HepG2 (cell line): ENCODE measurements around the gene PFN1. TPM values are rescaled to one million over a fixed set of nuclear protein-coding genes. Genes with fewer than 3 reads are reported as not detected.
A peak's percentile ranks its signal among the peaks of the same experiment; 100 is the strongest.

ENCODE experiments used
- FIP1L1 ChIP-seq: fragments of 200-400 bp; formaldehyde crosslinking; IDR thresholded peaks from 2 replicates; pipeline ENCODE4 v1.6.1; 2018; ENCODE audit warnings: low read depth, mild to moderate bottlenecking, low read length, moderate library complexity, borderline replicate concordance; ENCODE audit not compliant: insufficient read depth
- FOSL1 ChIP-seq: sonication (generic); formaldehyde crosslinking; IDR thresholded peaks from 2 replicates; pipeline ENCODE4 v1.9.0; 2021; ENCODE audit warnings: missing genetic modification reagents, borderline replicate concordance
- NR1H2 ChIP-seq: sonication (generic); formaldehyde crosslinking; IDR thresholded peaks from 2 replicates; pipeline ENCODE4 v1.8.1; 2022; ENCODE audit warnings: low read depth, missing genetic modification reagents, borderline replicate concordance
- TEAD2 ChIP-seq: sonication (generic); formaldehyde crosslinking; IDR thresholded peaks from 2 replicates; pipeline ENCODE4 v1.9.0; 2021; ENCODE audit warnings: missing genetic modification reagents
- ZNF652 ChIP-seq: IDR thresholded peaks from 2 replicates; pipeline ENCODE4 v1.6.1; 2016; ENCODE audit warnings: low read depth, borderline replicate concordance
- polyA plus RNA-seq, 8 experiments: library from polyadenylated mRNA; depleted of rRNA in 3 of 8; stranded (reverse) in 7 of 8; unstranded in 1 of 8; fragments of >200 nt; fragmentation: Illumina TruSeq in 4 of 8; extraction: Trizol in 4 of 8; gene quantifications; 2 replicates each; pipeline versions ENCODE4 v1.2.1 to v1.2.3, GENCODE V29; 2011 to 2016; ENCODE audit warnings: low read depth in 4 of 8, missing spikeins in 1 of 8, mixed read lengths in 1 of 8; ENCODE audit not compliant: insufficient read depth in 1 of 8
- total RNA-seq, 5 experiments: library from RNA; depleted of rRNA; stranded (reverse); fragments of >200 nt; fragmentation: Illumina TruSeq; extraction: Trizol; gene quantifications; 2 replicates each; pipeline ENCODE4 v1.2.3, GENCODE V29; 2016; ENCODE audit warnings: low read depth in 1 of 5
- TF ChIP-seq, protein P1 (sequence below): sonication (generic); formaldehyde crosslinking; conservative IDR thresholded peaks from 2 replicates; pipeline ENCODE4 v1.4.0; 2020; ENCODE audit warnings: missing genetic modification reagents
- TF ChIP-seq, protein P2 (sequence below): sonication (generic); formaldehyde crosslinking; IDR thresholded peaks from 2 replicates; pipeline ENCODE4 v1.4.0; 2020; ENCODE audit warnings: mild to moderate bottlenecking, missing genetic modification reagents
- TF ChIP-seq, protein P3 (sequence below): sonication (generic); formaldehyde crosslinking; IDR thresholded peaks from 2 replicates; pipeline ENCODE4 v1.4.0; 2020; ENCODE audit warnings: missing genetic modification reagents
- TF ChIP-seq, protein P4 (sequence below): sonication (generic); formaldehyde crosslinking; IDR thresholded peaks from 2 replicates; pipeline ENCODE4 v1.4.0; 2020; ENCODE audit warnings: mild to moderate bottlenecking, missing genetic modification reagents
- TF ChIP-seq, protein P5 (sequence below): IDR thresholded peaks from 2 replicates; pipeline ENCODE4 v1.6.1; 2012; ENCODE audit warnings: inconsistent platforms

Gene PFN1
- total and polyA plus RNA-seq, 2 of the 13 experiments (the other 11 are each of a cell fraction or from before 2014, with no cell fraction given) = 494 to 613 TPM

DNA sequence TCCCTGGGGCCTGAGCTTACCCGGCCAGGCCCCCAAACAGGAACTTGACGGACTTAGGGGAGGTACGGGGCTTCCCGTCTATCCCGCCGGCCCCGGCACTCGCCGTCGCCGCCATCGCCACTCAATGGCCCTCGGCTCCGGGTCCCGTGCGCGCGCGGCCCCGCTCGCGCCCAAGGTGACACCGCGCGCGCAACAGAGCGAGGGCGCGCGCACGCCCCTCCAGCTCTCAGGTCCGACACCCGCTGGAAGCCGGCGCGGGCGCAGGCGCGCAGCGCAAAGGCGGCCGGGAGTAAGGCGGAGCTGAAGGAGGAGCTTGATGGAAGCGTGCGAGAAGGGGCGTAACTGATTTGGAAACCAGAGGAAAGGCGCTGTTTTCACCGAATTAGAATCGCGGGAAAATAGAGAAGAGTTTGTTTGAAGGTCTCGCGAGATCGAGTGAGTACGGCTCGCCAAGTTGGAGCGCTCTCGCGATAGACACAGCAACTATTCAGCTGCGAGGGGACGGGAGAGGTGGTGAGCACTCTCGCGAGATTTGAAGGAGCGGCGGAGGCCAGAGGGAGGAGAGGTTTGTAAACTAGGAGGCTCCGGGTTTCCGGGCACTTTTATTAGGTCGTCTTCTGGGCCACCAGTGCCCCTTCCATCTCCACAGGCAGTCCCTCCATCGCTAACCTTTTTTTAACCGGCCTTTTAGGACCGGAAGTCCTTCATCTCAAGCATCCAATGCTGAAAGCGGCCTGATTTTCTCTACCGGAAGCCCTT is 8.4 kb downstream of the PFN1 start, which contains the start of the genes RNF167 and SLC25A11 (continued):
- TF ChIP-seq, protein P1, sequence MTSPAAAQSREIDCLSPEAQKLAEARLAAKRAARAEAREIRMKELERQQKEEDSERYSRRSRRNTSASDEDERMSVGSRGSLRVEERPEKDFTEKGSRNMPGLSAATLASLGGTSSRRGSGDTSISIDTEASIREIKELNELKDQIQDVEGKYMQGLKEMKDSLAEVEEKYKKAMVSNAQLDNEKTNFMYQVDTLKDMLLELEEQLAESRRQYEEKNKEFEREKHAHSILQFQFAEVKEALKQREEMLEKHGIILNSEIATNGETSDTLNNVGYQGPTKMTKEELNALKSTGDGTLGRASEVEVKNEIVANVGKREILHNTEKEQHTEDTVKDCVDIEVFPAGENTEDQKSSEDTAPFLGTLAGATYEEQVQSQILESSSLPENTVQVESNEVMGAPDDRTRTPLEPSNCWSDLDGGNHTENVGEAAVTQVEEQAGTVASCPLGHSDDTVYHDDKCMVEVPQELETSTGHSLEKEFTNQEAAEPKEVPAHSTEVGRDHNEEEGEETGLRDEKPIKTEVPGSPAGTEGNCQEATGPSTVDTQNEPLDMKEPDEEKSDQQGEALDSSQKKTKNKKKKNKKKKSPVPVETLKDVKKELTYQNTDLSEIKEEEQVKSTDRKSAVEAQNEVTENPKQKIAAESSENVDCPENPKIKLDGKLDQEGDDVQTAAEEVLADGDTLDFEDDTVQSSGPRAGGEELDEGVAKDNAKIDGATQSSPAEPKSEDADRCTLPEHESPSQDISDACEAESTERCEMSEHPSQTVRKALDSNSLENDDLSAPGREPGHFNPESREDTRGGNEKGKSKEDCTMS (CRISPR knock-in tag) = no peak
- TF ChIP-seq, protein P2, sequence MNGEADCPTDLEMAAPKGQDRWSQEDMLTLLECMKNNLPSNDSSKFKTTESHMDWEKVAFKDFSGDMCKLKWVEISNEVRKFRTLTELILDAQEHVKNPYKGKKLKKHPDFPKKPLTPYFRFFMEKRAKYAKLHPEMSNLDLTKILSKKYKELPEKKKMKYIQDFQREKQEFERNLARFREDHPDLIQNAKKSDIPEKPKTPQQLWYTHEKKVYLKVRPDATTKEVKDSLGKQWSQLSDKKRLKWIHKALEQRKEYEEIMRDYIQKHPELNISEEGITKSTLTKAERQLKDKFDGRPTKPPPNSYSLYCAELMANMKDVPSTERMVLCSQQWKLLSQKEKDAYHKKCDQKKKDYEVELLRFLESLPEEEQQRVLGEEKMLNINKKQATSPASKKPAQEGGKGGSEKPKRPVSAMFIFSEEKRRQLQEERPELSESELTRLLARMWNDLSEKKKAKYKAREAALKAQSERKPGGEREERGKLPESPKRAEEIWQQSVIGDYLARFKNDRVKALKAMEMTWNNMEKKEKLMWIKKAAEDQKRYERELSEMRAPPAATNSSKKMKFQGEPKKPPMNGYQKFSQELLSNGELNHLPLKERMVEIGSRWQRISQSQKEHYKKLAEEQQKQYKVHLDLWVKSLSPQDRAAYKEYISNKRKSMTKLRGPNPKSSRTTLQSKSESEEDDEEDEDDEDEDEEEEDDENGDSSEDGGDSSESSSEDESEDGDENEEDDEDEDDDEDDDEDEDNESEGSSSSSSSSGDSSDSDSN (CRISPR knock-in tag) = no peak; the same call in 1 of the 2 replicates
- TF ChIP-seq NR1H2 (CRISPR knock-in tag) (no peak), FOSL1 (CRISPR knock-in tag) (no peak), ZNF652 (no peak), FIP1L1 (0 out of 2 replicates have a peak, but pooled peaks have one; percentile 27), TEAD2 (CRISPR knock-in tag) (no peak)
- TF ChIP-seq, protein P3, sequence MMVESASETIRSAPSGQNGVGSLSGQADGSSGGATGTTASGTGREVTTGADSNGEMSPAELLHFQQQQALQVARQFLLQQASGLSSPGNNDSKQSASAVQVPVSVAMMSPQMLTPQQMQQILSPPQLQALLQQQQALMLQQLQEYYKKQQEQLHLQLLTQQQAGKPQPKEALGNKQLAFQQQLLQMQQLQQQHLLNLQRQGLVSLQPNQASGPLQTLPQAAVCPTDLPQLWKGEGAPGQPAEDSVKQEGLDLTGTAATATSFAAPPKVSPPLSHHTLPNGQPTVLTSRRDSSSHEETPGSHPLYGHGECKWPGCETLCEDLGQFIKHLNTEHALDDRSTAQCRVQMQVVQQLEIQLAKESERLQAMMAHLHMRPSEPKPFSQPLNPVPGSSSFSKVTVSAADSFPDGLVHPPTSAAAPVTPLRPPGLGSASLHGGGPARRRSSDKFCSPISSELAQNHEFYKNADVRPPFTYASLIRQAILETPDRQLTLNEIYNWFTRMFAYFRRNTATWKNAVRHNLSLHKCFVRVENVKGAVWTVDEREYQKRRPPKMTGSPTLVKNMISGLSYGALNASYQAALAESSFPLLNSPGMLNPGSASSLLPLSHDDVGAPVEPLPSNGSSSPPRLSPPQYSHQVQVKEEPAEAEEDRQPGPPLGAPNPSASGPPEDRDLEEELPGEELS (CRISPR knock-in tag) = peak; percentile 16; the same call in 1 of the 2 replicates
- TF ChIP-seq, protein P4, sequence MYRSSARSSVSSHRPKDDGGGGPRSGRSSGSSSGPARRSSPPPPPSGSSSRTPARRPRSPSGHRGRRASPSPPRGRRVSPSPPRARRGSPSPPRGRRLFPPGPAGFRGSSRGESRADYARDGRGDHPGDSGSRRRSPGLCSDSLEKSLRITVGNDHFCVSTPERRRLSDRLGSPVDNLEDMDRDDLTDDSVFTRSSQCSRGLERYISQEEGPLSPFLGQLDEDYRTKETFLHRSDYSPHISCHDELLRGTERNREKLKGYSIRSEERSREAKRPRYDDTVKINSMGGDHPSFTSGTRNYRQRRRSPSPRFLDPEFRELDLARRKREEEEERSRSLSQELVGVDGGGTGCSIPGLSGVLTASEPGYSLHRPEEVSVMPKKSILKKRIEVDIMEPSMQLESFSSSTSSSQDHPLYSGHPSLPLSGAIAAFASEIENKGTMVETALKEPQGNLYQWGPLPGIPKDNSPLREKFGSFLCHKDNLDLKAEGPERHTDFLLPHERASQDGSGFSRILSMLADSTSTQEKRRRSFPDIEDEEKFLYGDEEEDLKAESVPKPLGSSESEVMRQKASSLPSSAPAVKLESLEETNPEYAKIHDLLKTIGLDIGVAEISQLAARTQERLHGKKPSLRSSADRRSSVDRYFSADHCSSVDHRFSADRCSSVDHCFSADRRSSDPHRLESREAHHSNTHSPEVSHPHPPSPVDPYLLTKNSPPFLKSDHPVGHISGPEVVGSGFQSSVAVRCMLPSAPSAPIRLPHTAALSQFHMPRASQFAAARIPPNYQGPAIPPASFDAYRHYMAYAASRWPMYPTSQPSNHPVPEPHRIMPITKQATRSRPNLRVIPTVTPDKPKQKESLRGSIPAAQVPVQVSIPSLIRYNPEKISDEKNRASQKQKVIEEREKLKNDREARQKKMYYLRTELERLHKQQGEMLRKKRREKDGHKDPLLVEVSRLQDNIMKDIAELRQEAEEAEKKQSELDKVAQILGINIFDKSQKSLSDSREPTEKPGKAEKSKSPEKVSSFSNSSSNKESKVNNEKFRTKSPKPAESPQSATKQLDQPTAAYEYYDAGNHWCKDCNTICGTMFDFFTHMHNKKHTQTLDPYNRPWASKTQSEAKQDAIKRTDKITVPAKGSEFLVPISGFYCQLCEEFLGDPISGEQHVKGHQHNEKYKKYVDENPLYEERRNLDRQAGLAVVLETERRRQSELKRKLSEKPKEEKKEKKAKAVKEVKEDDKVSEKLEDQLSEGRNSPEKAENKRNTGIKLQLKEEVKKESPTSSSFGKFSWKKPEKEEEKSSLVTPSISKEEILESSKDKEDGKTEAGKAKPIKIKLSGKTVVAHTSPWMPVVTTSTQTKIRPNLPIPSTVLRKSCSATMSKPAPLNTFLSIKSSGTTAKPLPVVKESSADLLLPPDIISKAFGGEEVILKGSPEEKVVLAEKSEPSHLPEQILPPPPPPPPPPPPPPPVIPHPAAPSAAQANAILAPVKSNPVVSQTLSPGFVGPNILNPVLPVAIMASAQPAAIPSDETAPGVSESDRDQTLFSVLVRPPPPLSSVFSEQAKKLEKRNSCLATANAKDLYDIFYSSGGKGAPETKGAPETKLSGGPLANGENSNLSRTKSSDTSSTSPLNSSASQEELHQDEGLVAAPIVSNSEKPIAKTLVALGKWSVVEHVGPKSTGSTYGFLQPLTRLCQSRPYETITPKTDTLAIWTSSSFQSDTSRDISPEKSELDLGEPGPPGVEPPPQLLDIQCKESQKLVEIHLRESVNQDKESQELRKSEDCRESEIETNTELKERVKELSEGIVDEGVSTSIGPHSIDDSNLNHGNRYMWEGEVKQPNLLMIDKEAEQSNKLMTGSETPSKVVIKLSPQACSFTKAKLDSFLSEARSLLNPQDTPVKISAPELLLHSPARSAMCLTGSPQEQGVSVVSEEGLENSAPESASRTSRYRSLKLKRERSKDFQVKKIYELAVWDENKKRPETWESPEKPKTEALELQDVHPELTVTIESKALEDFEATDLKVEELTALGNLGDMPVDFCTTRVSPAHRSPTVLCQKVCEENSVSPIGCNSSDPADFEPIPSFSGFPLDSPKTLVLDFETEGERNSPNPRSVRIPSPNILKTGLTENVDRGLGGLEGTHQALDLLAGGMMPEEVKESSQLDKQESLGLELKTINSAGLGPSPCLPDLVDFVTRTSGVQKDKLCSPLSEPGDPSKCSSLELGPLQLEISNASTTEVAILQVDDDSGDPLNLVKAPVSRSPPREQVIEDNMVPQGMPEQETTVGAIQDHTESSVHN (CRISPR knock-in tag) = no peak
- TF ChIP-seq, protein P5, sequence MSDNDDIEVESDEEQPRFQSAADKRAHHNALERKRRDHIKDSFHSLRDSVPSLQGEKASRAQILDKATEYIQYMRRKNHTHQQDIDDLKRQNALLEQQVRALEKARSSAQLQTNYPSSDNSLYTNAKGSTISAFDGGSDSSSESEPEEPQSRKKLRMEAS = peak; percentile 61
